Activated CD4-positive, alpha-beta T cell treated with anti-CD3 and anti-CD28 coated beads, Interleukin-10, Interleukin-2, amounts not matched to agents 100 ng/mL and 50 ng/mL, durations not matched to agents 16 hours and 8 hours (primary cell): ENCODE data around the gene TMTC4.
"Not testable (repeated sequence)": the region's sequence is repeated elsewhere in the genome, so short reads cannot be mapped to it uniquely, and the experiment has no call there.

Experiments
- DNase-seq: peaks from one replicate; pipeline ENCODE4 v3.0.0-alpha.2; 2020

Gene TMTC4

DNA sequence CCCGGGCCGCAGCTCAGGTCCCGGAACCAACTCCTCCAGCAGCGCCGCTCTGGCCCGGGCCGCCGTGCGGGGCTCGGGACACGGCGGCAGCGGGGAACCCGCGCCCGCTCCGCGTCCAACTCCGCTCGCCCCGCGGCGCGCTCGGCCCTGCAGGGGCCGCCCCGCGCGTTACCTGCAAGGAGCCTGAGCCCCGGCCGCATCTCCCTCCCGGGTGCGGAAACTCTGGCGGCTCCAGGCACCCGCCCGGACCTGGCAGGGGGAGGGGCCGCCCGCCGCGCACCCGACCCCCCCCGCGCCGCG, at the start of gene TMTC4:
Gene TMTC4 (minus strand): TSS at position 224 of the 300 bp plus-strand sequence. CDS start 4,433 bp downstream, outside the sequence.
- no peak for DNase-seq

DNA sequence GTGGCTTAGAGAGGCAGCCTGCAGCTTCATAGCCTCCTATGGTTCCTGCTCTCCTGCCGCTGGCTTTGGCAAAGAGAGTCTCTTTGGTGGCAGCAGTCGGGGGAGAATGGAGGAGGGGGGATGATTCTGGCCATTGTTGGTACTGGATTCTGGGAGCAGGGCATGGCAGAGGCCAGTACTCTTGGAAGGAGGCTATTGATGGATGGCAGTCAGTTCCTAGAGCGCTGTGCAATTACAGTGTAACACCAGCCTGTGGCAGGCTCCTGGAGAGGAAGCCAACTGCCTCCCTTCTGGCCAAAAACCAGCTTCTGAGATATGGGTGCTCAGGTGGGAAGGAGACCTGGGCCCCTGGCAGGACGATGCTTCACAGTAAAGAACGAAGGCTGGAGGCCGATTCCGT, 47.9 kb upstream of the TMTC4 start:
- no peak for DNase-seq

GRCh38 chr13:100721885-100722512, 47.4 kb upstream of the TMTC4 start:
- DNase-seq = peak; percentile 61

DNA sequence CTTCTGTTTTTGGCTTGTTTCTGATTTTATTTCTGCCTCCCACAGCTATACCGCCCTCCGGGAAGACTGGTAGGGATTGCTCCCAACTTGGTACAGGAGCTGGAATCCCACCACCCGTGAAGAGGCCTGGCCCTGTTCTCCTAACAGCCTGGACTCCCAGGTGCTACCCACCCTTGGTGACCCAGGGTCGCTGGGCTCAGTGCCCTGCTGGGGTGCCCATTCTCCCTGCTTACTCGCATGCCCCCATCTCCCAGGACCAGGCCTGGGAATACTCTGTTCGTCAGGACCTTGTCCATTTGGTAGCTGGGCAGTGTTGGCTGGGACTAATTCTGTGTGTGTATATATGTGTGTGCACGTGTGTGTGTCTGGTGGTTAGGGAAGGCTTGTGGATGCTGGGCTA, 41.0 kb upstream of the TMTC4 start:
- DNase-seq = no peak

DNA sequence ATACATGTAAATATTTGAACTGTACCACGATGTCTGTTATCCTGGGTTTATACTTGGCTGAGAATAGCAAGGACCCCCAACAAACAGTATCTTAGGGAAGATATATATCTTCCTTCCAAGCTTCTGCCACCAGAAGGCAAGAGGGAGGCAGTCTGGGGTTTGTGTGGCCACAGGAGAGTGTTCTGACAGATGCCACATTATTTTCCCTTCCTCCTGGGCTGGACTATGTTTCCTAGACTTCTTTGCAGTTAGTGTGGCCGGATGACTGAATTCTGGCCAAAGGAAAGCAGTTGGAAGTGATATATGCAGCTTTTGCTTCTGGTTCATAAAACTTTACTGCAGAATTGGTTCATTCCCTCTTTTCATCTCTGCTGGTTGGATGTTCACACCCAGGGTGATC, 39.9 kb upstream of the TMTC4 start:
- no peak for DNase-seq

- no peak for DNase-seq
These were observed 35.6 kb upstream of the TMTC4 start for GRCh38 chr13:100710176-100710575.

- peak; percentile 12 for DNase-seq
These were observed 33.5 kb upstream of the TMTC4 start for GRCh38 chr13:100707818-100708740.

DNA sequence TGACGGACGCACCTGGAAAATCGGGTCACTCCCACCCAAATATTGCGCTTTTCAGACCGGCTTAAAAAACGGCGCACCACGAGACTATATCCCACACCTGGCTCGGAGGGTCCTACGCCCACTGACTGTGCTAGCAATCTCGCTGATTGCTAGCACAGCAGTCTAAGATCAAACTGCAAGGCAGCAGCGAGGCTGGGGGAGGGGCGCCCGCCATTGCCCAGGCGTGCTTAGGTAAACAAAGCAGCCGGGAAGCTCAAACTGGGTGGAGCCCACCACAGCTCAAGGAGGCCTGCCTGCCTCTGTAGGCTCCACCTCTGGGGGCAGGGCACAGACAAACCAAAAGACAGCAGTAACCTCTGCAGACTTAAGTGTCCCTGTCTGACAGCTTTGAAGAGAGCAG, 23.7 kb upstream of the TMTC4 start:
- DNase-seq = not testable (repeated sequence)

GRCh38 chr13:100695509-100695773, 20.8 kb upstream of the TMTC4 start:
- no peak for DNase-seq

DNA sequence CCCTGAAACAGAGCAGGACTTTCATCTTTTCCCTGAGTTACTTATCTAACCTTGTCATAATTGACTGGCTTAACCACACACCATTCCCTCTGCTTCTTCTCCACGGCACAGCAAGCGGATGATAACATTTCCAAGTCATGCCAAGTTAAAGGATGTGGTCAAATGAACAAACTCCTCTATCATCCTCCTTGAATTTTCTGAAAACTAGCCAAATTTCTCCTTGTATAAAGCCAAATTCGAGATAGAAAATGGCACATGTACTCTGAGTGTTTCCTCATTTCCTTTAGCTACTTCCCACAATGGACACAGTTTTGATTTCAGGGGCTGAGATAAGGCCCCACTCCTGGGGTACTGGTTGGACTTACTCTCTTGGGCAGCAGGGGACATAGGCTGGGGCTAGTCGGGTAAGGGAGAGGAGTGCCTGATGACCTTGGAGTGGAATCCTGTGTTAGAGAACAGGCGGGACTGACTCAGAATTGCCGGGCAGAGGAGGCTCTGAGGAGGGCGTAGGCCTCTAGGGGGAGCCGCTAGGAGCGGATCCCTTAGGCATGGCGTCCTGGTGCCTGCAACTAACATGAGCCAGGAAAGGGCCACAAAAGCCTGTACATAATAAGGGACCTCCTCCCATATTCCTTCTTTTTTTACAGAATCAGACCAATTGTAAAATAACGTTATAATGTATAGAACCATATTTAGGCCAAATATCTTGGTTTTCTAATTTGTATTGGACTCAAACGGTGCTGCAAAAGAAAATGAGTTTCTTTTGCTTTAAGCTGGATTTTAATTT, 20.3 kb upstream of the TMTC4 start:
- DNase-seq = no peak

DNA sequence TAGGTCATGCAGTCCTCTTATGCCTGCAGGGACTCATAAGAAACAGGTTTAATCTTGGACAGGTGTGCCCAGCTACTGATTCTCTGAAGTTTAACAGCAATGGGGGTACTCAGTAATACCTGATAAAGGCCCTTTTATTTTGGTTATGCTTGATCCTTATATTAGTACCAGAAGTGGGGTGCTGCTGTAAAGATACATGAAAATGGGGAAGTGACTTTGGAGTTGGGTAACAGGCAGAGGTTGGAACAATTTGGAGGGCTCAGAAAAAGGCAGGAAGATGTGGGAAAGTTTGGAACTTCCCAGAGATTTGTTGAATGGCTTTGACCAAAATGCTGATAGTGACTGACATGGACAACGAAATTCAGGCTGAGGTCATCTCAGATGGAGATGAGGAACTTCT, 14.6 kb upstream of the TMTC4 start:
- no peak for DNase-seq

- DNase-seq = no peak
These were observed 5.5 kb upstream of the TMTC4 start for GRCh38 chr13:100680131-100680530.

DNA sequence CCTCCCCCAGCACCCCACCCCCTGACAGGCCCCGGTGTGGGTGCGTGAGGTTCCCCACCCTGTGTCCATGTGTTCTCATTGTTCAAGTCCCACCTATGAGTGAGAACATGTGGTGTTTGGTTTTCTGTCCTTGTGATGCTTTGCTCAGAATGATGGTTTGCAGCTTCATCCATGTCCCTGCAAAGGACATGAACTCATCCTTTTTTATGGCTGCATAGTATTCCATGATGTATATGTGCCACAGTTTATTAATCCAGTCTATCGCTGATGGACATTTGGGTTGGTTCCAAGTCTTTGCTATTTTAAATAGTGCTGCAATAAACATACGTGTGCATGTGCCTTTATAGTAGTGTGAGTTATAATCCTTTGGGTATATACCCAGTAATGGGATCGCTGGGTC, 2.5 kb upstream of the TMTC4 start:
- not testable (repeated sequence) for DNase-seq

DNA sequence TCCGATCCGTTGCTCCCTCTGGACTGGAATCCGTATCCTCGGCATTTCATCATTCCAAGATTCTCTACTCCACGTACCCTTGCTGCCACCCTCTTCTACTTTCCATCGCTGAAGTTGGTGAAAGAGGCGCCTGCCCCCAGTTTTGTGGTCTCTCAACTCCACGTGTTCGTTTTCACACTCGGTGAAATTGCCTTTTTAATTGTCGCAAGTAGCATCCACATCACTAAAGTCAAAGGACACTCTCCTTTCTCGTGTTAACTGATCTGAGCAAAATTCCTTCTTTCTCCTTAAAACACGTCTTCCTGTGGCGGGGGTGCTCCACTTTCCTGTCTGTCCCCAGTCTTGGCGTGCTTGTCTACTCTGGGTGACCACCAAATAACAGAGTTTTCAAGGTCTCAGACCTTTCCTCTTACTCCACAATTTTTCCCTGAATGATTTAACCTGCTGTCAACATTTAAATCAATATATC, 1.1 kb upstream of the TMTC4 start:
- peak; percentile 8 for DNase-seq

- DNase-seq = peak; percentile 100
These were observed 471 bp upstream of the TMTC4 start for GRCh38 chr13:100674872-100675660.

DNA sequence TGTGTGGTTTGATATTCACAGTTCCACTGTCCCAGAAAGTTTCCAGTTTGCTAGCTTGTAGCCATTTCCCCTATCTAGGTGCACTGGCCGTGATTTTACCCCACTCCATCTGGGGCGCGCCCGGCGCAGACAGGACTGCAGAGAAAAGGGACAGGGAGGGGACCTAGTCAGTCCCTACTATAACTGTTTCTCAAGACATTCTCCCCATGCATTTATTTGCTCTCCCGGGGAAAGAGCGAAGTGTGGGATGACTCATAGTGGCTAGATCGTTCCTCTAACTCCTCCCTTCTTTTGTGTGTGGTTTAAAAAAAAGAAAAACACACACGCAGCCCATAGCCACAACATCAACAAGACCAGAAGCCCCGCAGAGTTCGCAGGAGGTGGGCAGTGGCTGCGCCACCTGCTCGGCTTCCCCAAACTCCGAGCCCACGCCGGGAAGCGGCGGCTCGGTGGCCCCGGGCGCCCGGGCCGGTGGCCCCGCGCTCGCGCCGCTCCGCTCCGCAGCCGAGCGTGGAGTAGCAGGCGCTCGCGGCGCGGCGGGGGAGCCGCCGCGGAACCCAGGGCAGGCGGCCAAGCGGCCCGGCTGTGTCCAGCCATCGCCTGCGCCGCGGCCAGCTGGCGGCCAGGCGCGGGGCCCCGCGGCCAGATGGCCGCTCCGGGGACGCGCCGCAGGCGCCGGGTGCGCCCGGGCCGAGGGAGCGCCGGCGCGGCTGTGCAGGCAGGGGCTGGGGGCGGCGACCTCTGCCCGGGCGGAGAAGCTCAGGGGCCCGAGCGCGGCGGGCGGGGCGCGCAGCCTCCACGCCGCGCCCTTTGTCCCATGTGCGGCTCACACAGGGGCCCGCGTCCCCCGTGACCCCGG, 653 bp downstream of the TMTC4 start:
- peak; percentile 84 for DNase-seq

GRCh38 chr13:100673376-100673712, 1.3 kb downstream of the TMTC4 start:
- DNase-seq = no peak

DNA sequence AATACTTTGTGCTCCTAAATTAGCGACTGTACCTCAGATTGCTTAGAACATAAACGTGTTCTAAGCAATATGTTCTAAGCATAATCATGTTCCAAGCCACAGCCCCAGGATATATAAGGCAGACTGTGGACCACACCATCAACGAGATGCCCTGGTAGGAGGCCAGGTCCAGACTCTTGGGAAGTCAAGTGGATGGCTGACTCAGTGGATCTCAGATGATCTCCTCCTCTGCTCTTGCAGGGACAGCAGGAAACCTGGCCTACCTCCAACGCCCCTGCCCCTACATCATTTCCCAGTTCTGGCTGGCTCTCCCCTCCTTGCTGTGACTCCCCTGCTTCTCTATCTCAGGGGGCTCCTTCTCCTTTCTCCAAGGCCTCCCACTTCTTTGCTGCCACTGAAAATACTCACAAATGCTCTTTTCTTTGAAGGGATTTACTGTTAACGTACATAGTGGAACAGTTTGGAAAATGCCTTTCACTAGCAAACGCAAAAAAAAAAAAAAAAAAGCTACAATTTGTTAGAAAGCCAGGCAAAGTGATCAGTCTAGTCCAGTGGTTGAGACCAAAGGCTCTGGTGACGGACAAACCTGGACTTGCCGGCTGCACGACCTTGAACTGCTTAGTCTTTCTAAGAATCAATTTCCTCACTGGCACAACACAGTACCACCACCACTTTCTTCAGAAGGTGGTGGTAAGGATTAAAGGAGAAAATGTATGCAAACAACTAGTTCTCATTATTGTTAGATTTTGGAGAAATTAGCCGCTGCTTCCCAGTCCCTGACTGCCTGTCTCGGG, 3.0 kb downstream of the TMTC4 start:
- no peak for DNase-seq

- DNase-seq = no peak
These were observed 6.2 kb downstream of the TMTC4 start for GRCh38 chr13:100668408-100668807.

- no peak for DNase-seq
These were observed 6.7 kb downstream of the TMTC4 start for GRCh38 chr13:100667894-100668293.

- no peak for DNase-seq
These were observed 8.5 kb downstream of the TMTC4 start for GRCh38 chr13:100666124-100666523.
